ENCODE measurements around the gene COL15A1.

The COL15A1 gene

DNA sequence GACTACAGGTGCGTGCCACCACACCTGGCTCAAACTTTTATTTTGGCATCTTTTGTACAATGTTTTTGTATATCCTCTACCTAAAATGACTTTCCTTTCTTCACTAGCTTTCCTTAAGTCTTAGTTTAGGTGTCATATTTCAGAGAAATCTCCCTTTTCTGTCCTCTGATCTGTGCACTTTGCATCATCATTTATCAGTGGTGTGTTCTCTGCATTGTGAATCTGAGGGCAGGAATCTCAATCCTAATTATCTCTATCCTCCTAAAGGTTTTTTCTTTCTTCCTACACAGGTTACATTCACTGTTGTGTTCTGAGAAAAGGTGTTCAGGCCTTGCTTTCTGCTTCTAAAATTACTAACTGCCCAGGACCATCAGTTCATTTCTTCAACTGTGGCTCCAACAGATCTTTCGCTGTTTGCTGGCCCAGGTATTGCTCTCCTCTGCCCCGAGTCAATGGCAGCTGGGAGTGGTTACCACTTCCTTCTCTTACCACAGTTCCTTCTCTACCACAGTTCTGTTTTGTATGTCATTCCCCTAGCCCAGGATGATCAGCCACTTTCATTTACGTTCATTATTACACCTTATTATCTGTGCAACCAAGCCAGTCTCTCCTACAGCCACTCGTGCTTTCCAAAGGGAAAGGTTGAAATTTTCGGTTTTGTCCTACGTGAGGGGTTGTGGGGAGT is 175.2 kb downstream of the COL15A1 start:
- no peak for DNase-seq

DNA sequence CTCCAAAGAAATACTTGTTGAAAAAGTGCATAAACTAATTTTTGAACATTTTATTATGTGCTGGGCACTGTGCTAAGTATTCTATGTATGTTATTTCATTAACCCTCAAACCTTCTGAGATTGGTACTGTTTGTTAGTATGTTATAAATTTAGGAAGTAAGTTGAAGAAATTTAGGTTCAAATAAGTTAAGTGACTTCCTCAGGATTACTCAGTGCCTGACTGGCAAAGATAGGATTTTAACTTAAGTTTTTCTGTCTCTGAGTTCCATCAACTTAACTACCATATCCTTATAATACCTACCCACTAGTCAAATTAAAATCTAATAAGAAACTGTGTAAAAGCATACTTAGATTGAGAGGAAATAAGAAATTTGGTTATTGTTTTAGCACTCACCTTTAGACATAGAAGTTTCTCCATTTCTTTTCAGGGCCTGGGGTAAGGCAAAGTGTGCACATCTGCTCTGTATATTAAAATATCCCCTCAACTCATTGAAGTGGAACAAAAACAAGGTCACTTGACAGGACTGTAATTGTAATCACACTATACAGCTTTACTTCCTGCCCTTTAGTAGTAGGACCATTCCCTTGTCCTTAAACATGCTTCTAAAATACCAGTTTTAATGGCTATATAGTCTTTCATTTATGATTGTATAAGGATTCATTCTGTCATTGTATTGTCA is 176.4 kb downstream of the COL15A1 start:
- DNase-seq = no peak

All from NCI-H2081 treated with DMSO at 0.1 percent for 48 hours (cell line).